Activated B cell treated with CpG ODN at 0.5 μM for 24 hours (primary cell): ENCODE results near the gene PTPN4. TPM values are rescaled to one million over a fixed set of nuclear protein-coding genes. Genes with fewer than 3 reads are reported as not detected.

ENCODE experiments used
- ATAC-seq: fragments of 200-7000 bp; cut with Tn5 transposase; one replicate; pipeline ENCODE4 v1.10.0; 2021; ENCODE audit warnings: low read depth, mild to moderate bottlenecking, moderate library complexity
- CTCF ChIA-PET: fragments of 350-600 bp; sonication (Branson Sonifier 250); formaldehyde crosslinking; loops from one replicate; lab custom pipeline; 2021; ENCODE audit warnings: antibody characterized with exemption; lab: Charles Lee
- POLR2A ChIA-PET: fragments of 350-600 bp; sonication (Branson Sonifier 250); formaldehyde crosslinking; loops from one replicate; lab custom pipeline; 2021; ENCODE audit warnings: antibody characterized with exemption; lab: Charles Lee
- DNase-seq: peaks from one replicate; pipeline ENCODE4 v3.0.0; 2022
- H3K27ac Mint-ChIP-seq: one replicate; pipeline ENCODE4 v1.8.0; 2020; ENCODE audit warnings: mixed read lengths
- H3K27me3 Mint-ChIP-seq: one replicate; pipeline ENCODE4 v1.8.0; 2021; ENCODE audit warnings: mixed read lengths
- H3K36me3 Mint-ChIP-seq: one replicate; pipeline ENCODE4 v1.8.0; 2021; ENCODE audit warnings: low read depth, mixed read lengths
- H3K4me1 Mint-ChIP-seq: one replicate; pipeline ENCODE4 v1.8.0; 2021; ENCODE audit warnings: mixed read lengths
- H3K4me3 Mint-ChIP-seq: one replicate; pipeline ENCODE4 v1.8.0; 2020; ENCODE audit warnings: mild to moderate bottlenecking, mixed read lengths
- H3K9me3 Mint-ChIP-seq: one replicate; pipeline ENCODE4 v1.8.0; 2020; ENCODE audit warnings: mixed read lengths
- intact Hi-C: fragments of 100-400 bp; cut with micrococcal nuclease; formaldehyde crosslinking; loops from one replicate; pipeline ENCODE4 v1.15.1; 2024
- total RNA-seq: library from RNA; stranded (reverse); gene quantifications from 2 replicates; pipeline ENCODE4 v1.2.3, GENCODE V29; 2022
- TF ChIP-seq, protein P1 (sequence below): fragments of 200-600 bp; IDR thresholded peaks from one replicate; pipeline ENCODE4 v1.8.0; 2022; ENCODE audit warnings: antibody characterized with exemption, mild to moderate bottlenecking

The PTPN4 gene
- total RNA-seq, 1 donor from 2014 or later: 41.2 TPM

DNA sequence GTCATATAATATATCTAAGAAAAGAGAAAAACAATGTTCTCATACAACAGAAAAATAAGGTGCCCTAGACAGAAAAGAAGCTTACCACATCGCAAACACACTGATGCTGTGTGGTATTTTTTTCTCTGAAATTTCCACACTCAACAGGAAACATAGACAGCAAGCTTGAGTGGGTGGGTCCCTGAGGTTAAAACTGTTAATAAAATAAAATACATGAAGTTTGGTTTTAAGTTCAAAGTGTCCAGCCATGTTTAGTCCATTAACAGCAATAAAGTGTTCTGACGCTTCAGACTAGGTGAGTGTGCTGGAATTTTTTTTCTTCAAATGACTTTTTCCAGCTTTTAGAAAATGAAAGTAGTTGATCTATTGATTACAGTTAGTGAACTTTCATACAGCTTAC lies 169.8 kb downstream of the PTPN4 start:
- DNase-seq (no peak), ATAC-seq (no peak)
- Mint-ChIP-seq H3K4me1 (no peaks in the 10 kb centered on the region), H3K27me3 (no peaks in the 10 kb centered on the region), H3K9me3 (no peaks in the 10 kb centered on the region), H3K36me3 (peaks cover 15% of the 10 kb centered on the region), H3K4me3 (no peak overlapping the region), H3K27ac (no peak overlapping the region)
- CTCF ChIA-PET: no interaction called here
- TF ChIP-seq, protein P1, sequence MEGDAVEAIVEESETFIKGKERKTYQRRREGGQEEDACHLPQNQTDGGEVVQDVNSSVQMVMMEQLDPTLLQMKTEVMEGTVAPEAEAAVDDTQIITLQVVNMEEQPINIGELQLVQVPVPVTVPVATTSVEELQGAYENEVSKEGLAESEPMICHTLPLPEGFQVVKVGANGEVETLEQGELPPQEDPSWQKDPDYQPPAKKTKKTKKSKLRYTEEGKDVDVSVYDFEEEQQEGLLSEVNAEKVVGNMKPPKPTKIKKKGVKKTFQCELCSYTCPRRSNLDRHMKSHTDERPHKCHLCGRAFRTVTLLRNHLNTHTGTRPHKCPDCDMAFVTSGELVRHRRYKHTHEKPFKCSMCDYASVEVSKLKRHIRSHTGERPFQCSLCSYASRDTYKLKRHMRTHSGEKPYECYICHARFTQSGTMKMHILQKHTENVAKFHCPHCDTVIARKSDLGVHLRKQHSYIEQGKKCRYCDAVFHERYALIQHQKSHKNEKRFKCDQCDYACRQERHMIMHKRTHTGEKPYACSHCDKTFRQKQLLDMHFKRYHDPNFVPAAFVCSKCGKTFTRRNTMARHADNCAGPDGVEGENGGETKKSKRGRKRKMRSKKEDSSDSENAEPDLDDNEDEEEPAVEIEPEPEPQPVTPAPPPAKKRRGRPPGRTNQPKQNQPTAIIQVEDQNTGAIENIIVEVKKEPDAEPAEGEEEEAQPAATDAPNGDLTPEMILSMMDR: no peak
- intact Hi-C loops: no loop called here
- POLR2A ChIA-PET: no interaction called here

DNA sequence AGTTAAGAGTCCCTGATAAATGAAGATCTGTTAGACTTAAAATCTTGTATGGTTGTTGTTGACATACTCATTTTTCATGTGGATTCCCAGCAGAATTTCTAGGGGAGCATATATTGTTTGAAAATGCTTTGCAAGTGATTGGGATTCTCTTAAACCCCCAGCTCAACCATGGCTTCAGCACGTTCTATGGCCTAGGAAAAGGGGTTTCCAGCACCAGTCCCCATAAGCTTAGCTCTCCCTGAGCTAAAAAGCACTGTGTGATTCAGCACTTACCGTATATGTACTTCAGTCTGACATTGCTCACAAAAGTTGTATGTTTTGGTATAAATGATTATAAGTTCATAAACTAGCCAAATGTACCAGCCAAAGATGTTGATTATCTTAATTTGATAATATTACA lies 173.1 kb downstream of the PTPN4 start:
- DNase-seq (no peak), ATAC-seq (no peak)
- no peaks in the 10 kb centered on the region for H3K27me3 Mint-ChIP-seq
- no peak overlapping the region for H3K4me3 Mint-ChIP-seq
- POLR2A ChIA-PET: no interaction called here
- CTCF ChIA-PET: no interaction called here
- H3K36me3 Mint-ChIP-seq: peaks cover 38% of the 10 kb centered on the region
- H3K27ac Mint-ChIP-seq: no peak overlapping the region
- TF ChIP-seq, protein P1: no peak
- intact Hi-C loops: no loop called here
- no peaks in the 10 kb centered on the region for H3K9me3 Mint-ChIP-seq
- no peaks in the 10 kb centered on the region for H3K4me1 Mint-ChIP-seq

DNA sequence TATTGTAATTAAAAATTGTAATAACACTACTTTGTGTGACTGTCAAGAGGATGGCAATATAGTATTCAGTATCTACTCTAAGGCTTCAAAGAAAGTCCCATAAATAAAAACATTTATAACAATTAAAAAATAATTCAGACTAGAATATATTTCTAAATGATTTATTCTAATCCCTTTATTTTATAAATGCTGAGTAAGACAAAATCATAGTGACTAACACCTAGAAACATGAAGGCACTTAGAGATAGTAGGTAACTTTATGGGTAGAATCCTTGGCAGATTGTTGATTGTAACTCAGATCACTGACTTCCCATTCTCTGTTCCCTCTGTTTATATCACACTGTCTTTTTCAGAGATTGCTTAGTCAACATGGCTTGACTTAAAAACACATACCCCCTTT lies 174.6 kb downstream of the PTPN4 start:
- DNase-seq (no peak), ATAC-seq (no peak)
- Mint-ChIP-seq H3K27me3 (no peaks in the 10 kb centered on the region), H3K4me1 (no peaks in the 10 kb centered on the region), H3K27ac (no peak overlapping the region), H3K9me3 (no peaks in the 10 kb centered on the region), H3K36me3 (peaks cover 39% of the 10 kb centered on the region), H3K4me3 (no peak overlapping the region)
- ChIA-PET CTCF (no interaction called here), POLR2A (no interaction called here)
- intact Hi-C loops: no loop called here
- TF ChIP-seq, protein P1: no peak

DNA sequence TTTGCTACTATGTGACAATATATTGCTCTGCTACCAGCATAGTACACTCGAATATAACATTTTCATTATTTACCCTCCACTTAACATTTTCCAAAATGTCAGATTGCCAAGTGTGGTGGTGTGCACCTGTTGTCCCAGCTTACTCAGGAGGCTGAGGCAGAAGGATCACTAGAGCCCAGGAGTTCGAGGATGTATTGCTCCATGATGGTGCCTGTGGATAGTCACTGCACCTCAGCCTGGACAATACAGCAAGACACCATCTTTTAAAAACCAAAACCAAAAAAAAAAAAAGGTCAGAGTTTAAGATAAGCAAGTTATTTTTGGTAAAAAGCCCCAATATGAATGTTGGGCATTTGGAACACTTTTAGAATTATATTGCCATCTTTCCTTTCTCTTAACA lies 178.0 kb downstream of the PTPN4 start:
- DNase-seq (no peak), ATAC-seq (no peak)
- H3K27me3 Mint-ChIP-seq: no peaks in the 10 kb centered on the region
- intact Hi-C loops: no loop called here
- TF ChIP-seq, protein P1: no peak
- ChIA-PET CTCF (no interaction called here), POLR2A (no interaction called here)
- H3K4me3 Mint-ChIP-seq: no peak overlapping the region
- no peaks in the 10 kb centered on the region for H3K9me3 Mint-ChIP-seq
- H3K4me1 Mint-ChIP-seq: peaks cover 6% of the 10 kb centered on the region
- H3K36me3 Mint-ChIP-seq: peaks cover 37% of the 10 kb centered on the region
- no peak overlapping the region for H3K27ac Mint-ChIP-seq

DNA sequence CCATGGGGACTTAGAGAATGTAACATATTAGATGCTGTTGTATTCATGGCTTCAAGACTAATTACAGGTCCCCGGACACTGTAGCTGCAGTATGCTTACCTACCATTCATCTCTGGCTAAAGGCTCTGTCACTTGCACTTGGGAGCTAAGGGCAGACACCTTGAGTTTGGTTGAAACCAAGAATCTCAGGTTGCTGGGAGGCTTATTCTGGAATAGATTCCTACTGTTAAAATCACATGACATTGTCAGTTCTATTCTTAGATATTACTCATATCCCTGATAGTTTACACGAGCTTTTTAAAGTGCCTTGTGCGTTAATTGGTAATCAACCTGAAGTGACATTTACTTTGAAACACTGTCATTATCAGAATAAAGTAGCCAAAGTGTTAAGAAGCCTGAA lies 180.2 kb downstream of the PTPN4 start:
- DNase-seq (no peak), ATAC-seq (no peak)
- H3K36me3 Mint-ChIP-seq: peaks cover 31% of the 10 kb centered on the region
- ChIA-PET POLR2A (no interaction called here), CTCF (no interaction called here)
- no peaks in the 10 kb centered on the region for H3K27me3 Mint-ChIP-seq
- H3K4me1 Mint-ChIP-seq: peaks cover 8% of the 10 kb centered on the region
- H3K27ac Mint-ChIP-seq: no peak overlapping the region
- no peak overlapping the region for H3K4me3 Mint-ChIP-seq
- intact Hi-C loops: no loop called here
- TF ChIP-seq, protein P1: no peak
- H3K9me3 Mint-ChIP-seq: no peaks in the 10 kb centered on the region
